ENCODE data around the gene MSL1. TPM values are rescaled to one million over a fixed set of nuclear protein-coding genes. Genes with fewer than 3 reads are reported as not detected.
A peak's percentile ranks its signal among the peaks of the same experiment; 100 is the strongest.

The MSL1 gene
- total and polyA plus RNA-seq, 2 of the 13 experiments (the other 11 are each of a cell fraction or from before 2014, with no cell fraction given): 63.8 to 88.5 TPM

DNA sequence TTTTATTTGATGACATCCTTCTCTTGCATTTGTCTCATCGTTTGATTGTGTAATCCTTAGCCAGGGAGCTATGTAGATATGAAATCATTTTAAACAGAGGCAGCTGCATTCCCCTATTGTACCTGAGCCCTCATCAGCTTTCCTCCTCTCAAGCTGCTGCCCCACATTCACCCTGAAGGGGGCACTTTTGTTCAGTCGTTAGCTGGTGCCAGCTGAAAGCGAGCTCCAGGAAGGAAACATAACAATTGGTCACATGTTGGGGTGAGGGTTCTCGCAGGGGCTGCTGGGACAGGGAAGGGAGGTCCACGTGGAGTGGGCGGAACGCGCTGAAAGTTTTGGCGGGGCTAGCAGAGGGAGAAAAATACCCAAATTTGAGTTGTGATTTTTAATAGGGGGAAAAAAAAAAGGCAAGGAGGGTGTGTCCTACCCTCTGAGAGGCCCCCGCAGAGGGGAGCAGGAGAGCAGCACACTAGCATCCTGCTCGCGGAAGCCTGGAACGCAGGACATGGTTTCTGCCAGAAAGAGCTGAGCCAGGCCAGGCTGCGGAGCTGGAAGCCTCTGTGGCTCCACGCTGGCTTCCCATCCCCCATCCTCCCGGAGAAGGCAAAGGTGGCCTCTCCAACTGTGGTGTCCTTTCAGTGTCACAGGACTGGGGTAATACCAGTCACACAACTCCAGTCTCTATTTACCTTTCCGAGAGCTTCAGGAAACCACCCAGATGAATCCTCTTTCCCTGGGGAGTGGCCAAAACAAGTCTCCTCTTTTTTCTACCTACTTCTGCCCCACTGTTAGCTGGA is 8.5 kb upstream of the MSL1 start (continued):
- TF ChIP-seq, protein P1, sequence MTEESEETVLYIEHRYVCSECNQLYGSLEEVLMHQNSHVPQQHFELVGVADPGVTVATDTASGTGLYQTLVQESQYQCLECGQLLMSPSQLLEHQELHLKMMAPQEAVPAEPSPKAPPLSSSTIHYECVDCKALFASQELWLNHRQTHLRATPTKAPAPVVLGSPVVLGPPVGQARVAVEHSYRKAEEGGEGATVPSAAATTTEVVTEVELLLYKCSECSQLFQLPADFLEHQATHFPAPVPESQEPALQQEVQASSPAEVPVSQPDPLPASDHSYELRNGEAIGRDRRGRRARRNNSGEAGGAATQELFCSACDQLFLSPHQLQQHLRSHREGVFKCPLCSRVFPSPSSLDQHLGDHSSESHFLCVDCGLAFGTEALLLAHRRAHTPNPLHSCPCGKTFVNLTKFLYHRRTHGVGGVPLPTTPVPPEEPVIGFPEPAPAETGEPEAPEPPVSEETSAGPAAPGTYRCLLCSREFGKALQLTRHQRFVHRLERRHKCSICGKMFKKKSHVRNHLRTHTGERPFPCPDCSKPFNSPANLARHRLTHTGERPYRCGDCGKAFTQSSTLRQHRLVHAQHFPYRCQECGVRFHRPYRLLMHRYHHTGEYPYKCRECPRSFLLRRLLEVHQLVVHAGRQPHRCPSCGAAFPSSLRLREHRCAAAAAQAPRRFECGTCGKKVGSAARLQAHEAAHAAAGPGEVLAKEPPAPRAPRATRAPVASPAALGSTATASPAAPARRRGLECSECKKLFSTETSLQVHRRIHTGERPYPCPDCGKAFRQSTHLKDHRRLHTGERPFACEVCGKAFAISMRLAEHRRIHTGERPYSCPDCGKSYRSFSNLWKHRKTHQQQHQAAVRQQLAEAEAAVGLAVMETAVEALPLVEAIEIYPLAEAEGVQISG (CRISPR knock-in tag; IDR thresholded peaks at IDR 0.05): peak; percentile 89
- TF ChIP-seq CCAR2 (optimal IDR thresholded peaks at IDR 0.05; ENCODE audit: low read depth, low read length) (no peak), FOXJ3 (CRISPR knock-in tag; IDR thresholded peaks at IDR 0.05; ENCODE audit: borderline replicate concordance) (peak; percentile 86; the same call in 1 of the 2 replicates), NR1H2 (CRISPR knock-in tag; IDR thresholded peaks at IDR 0.05; ENCODE audit: borderline replicate concordance, low read depth) (no peak), SOX13 (IDR thresholded peaks at IDR 0.05) (no peak), SOX13 (CRISPR knock-in tag; conservative IDR thresholded peaks at IDR 0.05 in 1 of 2, IDR thresholded peaks at IDR 0.05 in 1 of 2) (peak in 1 of 2 experiments; percentile 58; a peak in 3 of 4 replicates), ZNF3 (CRISPR knock-in tag; IDR thresholded peaks at IDR 0.05) (no peak), ZNF282 (IDR thresholded peaks at IDR 0.05; ENCODE audit: partially characterized antibody) (no peak)
- TF ChIP-seq, protein P2, sequence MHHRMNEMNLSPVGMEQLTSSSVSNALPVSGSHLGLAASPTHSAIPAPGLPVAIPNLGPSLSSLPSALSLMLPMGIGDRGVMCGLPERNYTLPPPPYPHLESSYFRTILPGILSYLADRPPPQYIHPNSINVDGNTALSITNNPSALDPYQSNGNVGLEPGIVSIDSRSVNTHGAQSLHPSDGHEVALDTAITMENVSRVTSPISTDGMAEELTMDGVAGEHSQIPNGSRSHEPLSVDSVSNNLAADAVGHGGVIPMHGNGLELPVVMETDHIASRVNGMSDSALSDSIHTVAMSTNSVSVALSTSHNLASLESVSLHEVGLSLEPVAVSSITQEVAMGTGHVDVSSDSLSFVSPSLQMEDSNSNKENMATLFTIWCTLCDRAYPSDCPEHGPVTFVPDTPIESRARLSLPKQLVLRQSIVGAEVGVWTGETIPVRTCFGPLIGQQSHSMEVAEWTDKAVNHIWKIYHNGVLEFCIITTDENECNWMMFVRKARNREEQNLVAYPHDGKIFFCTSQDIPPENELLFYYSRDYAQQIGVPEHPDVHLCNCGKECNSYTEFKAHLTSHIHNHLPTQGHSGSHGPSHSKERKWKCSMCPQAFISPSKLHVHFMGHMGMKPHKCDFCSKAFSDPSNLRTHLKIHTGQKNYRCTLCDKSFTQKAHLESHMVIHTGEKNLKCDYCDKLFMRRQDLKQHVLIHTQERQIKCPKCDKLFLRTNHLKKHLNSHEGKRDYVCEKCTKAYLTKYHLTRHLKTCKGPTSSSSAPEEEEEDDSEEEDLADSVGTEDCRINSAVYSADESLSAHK (CRISPR knock-in tag; IDR thresholded peaks at IDR 0.05; ENCODE audit: borderline replicate concordance): no peak
- TF ChIP-seq, protein P3, sequence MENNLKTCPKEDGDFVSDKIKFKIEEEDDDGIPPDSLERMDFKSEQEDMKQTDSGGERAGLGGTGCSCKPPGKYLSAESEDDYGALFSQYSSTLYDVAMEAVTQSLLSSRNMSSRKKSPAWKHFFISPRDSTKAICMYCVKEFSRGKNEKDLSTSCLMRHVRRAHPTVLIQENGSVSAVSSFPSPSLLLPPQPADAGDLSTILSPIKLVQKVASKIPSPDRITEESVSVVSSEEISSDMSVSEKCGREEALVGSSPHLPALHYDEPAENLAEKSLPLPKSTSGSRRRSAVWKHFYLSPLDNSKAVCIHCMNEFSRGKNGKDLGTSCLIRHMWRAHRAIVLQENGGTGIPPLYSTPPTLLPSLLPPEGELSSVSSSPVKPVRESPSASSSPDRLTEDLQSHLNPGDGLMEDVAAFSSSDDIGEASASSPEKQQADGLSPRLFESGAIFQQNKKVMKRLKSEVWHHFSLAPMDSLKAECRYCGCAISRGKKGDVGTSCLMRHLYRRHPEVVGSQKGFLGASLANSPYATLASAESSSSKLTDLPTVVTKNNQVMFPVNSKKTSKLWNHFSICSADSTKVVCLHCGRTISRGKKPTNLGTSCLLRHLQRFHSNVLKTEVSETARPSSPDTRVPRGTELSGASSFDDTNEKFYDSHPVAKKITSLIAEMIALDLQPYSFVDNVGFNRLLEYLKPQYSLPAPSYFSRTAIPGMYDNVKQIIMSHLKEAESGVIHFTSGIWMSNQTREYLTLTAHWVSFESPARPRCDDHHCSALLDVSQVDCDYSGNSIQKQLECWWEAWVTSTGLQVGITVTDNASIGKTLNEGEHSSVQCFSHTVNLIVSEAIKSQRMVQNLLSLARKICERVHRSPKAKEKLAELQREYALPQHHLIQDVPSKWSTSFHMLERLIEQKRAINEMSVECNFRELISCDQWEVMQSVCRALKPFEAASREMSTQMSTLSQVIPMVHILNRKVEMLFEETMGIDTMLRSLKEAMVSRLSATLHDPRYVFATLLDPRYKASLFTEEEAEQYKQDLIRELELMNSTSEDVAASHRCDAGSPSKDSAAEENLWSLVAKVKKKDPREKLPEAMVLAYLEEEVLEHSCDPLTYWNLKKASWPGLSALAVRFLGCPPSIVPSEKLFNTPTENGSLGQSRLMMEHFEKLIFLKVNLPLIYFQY (CRISPR knock-in tag; IDR thresholded peaks at IDR 0.05; ENCODE audit: borderline replicate concordance): peak; percentile 78
- TF ChIP-seq, protein P4, sequence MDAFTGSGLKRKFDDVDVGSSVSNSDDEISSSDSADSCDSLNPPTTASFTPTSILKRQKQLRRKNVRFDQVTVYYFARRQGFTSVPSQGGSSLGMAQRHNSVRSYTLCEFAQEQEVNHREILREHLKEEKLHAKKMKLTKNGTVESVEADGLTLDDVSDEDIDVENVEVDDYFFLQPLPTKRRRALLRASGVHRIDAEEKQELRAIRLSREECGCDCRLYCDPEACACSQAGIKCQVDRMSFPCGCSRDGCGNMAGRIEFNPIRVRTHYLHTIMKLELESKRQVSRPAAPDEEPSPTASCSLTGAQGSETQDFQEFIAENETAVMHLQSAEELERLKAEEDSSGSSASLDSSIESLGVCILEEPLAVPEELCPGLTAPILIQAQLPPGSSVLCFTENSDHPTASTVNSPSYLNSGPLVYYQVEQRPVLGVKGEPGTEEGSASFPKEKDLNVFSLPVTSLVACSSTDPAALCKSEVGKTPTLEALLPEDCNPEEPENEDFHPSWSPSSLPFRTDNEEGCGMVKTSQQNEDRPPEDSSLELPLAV (CRISPR knock-in tag; conservative IDR thresholded peaks at IDR 0.05; ENCODE audit: low read depth): no peak
